GM06990 (cell line): ENCODE data around the gene TPO.

Experiments
- DNase-seq: peaks from one replicate; pipeline ENCODE4 v3.0.0-alpha.2; 2011; ENCODE audit not compliant: insufficient read length; ENCODE audit errors: extremely low read depth
- H3K27me3 ChIP-seq: replicated peaks from 2 replicates; pipeline ENCODE4 v1.6.0; 2011; ENCODE audit warnings: low read length; ENCODE audit not compliant: control insufficient read depth, insufficient read depth
- H3K36me3 ChIP-seq: 2 replicates; pipeline ENCODE4 v1.5.1; 2011; ENCODE audit warnings: low read length; ENCODE audit not compliant: control insufficient read depth, insufficient read depth
- H3K4me3 ChIP-seq: replicated peaks from 2 replicates; pipeline ENCODE4 v1.5.1; 2011; ENCODE audit warnings: low read depth, mild to moderate bottlenecking, control low read depth, low read length
- TF ChIP-seq, protein P1 (sequence below): IDR thresholded peaks from 2 replicates; pipeline ENCODE4 v1.5.1; 2011; ENCODE audit warnings: low read length, control low read depth, mild to moderate bottlenecking, inconsistent platforms; ENCODE audit not compliant: insufficient read depth, poor library complexity, severe bottlenecking

Gene TPO

DNA sequence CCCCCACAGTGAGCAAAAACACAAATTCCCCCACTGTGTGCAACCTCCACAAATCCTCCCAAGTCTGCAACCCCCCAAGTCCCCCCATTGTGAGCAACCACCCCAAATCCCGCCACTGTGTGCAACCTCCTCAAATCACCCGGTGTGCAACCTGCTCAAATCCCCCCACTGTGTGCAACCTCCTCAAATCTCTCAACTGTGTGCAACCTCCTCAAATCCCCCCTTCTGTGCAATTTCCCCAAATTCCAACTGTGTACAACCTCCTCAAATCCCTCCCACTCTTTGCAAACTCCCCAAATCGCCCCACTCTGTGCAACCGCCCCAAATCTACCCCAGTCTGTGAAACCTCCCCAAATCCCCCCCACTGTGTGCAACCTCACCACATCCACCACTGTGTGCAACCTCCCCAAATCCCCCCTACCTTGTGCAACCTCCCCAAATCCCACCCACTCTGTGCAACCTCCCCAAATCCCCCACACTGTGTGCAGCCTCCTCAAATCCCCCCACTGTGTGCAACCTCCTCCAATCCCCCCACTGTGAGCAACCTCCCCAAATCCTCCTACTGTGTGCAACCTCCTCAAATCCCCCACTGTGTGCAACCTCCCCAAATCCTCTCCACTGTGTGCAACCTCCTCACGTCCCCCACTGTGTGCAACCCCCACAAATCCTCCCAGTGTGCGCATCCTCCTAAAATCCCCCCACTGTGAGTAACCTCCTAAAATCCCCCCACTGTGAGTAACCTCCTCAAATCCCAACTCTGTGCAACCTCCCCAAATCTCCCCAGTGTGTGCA, 115.2 kb downstream of the TPO start:
- TF ChIP-seq, protein P1, sequence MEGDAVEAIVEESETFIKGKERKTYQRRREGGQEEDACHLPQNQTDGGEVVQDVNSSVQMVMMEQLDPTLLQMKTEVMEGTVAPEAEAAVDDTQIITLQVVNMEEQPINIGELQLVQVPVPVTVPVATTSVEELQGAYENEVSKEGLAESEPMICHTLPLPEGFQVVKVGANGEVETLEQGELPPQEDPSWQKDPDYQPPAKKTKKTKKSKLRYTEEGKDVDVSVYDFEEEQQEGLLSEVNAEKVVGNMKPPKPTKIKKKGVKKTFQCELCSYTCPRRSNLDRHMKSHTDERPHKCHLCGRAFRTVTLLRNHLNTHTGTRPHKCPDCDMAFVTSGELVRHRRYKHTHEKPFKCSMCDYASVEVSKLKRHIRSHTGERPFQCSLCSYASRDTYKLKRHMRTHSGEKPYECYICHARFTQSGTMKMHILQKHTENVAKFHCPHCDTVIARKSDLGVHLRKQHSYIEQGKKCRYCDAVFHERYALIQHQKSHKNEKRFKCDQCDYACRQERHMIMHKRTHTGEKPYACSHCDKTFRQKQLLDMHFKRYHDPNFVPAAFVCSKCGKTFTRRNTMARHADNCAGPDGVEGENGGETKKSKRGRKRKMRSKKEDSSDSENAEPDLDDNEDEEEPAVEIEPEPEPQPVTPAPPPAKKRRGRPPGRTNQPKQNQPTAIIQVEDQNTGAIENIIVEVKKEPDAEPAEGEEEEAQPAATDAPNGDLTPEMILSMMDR: no peak
- DNase-seq: no peak
- Histone ChIP-seq H3K4me3 (no peak overlapping the region), H3K36me3 (no peaks in the 10 kb centered on the region), H3K27me3 (no peaks in the 10 kb centered on the region)

DNA sequence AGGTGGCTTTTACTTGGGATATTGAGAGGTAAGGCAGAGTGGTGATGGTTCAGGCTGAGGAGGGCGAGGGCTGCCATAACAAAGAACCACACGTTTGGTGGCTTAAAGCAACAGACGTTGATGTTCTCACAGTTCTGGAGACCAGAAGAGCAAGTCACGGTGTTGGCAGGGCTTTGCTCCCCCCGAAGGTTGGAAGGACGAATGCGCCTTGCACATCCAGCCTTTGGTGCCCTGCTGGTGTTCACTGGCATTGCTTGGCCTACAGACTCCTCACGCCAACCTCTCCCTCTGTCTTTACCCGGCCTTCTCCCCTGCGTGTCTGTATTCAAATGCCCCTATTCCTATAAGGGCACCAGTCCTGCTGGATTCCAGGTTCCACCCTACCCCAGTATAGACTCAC, 125.4 kb downstream of the TPO start:
- Histone ChIP-seq H3K4me3 (no peak overlapping the region), H3K36me3 (no peaks in the 10 kb centered on the region), H3K27me3 (no peaks in the 10 kb centered on the region)
- TF ChIP-seq, protein P1: no peak
- no peak for DNase-seq

DNA sequence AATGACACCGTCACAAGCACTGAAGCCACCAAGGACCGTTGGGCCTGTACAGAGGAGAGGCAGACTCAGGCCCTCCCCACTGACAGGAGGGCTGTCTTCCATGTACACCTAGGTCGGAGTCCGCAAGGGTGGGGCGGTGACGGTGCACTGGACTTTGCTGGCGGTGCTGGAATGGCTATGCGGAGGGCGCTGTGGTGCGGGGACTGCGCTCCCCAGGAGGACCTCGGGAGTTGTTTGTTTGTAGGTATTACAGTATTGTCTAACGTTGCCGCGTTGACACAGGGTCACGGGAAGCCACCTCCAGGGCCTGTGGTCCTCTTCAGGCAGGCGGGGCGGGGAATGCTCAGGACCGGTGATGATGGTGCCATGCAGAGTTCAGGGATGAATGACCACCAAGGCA, 126.2 kb downstream of the TPO start:
- Histone ChIP-seq H3K4me3 (no peak overlapping the region), H3K36me3 (no peaks in the 10 kb centered on the region), H3K27me3 (no peaks in the 10 kb centered on the region)
- no peak for DNase-seq
- TF ChIP-seq, protein P1: no peak

DNA sequence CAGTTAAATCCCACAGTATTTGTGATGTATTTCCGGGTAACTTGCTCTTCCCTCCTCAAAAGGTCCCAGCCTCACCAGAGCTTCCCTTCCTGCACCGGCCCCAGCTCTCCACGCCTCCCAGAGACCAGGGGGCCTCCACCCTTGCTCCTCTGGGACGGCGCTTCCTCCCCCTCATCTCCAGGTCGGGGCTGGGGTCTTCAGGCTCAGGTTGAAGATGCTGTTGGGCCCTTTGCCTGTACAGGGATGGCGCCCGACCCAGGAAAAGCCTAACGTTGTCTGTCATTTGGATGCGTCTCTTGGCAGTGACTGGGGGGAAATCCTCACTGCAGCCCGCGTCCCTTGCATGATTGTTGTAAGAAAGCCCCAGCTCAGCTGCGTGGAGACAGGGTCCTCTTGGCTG, 126.7 kb downstream of the TPO start:
- TF ChIP-seq, protein P1: no peak
- no peaks in the 10 kb centered on the region for H3K27me3 ChIP-seq

DNA sequence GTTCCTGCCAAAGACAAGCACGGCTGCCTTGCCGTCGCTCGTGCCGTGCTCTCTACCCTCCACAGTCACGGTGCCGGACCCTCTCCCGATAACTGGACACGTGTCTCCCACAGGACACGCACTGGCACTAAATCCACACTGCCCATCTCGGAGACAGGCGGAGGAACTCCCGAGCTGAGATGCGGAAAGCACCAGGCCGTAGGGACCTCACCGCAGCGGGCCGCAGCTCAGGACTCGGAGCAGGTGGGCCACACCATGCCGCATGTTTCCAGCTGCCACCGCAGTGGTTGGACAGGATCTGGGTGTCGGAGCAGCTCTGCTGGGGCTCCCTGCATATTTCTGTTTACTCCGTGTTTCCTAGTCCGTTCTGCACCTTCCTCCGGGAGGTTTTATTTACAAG, 127.2 kb downstream of the TPO start:
- Histone ChIP-seq H3K36me3 (no peaks in the 10 kb centered on the region), H3K4me3 (no peak overlapping the region), H3K27me3 (no peaks in the 10 kb centered on the region)
- DNase-seq: no peak
- TF ChIP-seq, protein P1: no peak

More for the DNA sequence above, 126.7 kb downstream of the TPO start:
- H3K36me3 ChIP-seq: no peaks in the 10 kb centered on the region
- no peak overlapping the region for H3K4me3 ChIP-seq
- DNase-seq: no peak

DNA sequence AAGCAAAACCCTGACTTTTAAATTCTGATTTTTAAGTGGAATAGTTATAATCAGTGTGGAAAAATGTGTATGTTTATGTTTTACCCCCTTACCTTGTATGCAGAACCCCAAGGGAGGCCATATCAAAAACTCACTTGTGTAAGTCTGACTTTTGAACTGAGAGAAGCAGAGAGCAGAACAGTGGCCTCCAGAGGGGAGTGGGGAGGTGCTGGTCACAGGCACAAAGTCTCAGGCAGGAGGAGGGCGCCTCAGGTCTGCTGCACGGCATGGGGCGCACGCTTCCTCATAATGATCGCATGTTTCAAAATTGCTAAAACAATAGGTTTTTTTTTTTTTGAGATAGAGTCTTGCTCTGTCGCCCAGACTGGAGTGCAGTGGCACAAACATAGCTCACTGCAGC, 127.8 kb downstream of the TPO start:
- DNase-seq: no peak
- TF ChIP-seq, protein P1: no peak
- Histone ChIP-seq H3K36me3 (no peaks in the 10 kb centered on the region), H3K27me3 (no peaks in the 10 kb centered on the region), H3K4me3 (no peak overlapping the region)
